HCT116 (cell line): ENCODE results near the gene HMHB1. TPM values are rescaled to one million over a fixed set of nuclear protein-coding genes. Genes with fewer than 3 reads are reported as not detected.

ENCODE experiments used
- ATAC-seq: fragments of 200-7000 bp; cut with Tn5 transposase; 2 replicates; pipeline ENCODE4 v1.9.1; 2020; ENCODE audit warnings: mild to moderate bottlenecking, moderate library complexity
- BruUV-seq: library from RNA; stranded (reverse); fragments of 400-500 nt; replicated peaks from 2 replicates; lab custom pipeline; 2021; lab: Mats Ljungman, UMichigan
- CTCF ChIA-PET: fragments of 300-600 bp; sonication (Branson Sonifier 250); formaldehyde crosslinking; loops from one replicate; lab custom pipeline; 2021; ENCODE audit warnings: antibody characterized with exemption; lab: Charles Lee
- POLR2A ChIA-PET: fragments of 300-600, 350-600 bp; sonication (Branson Sonifier 250); formaldehyde crosslinking; loops from one replicate; lab custom pipeline; 2021; ENCODE audit warnings: antibody characterized with exemption; lab: Charles Lee
- RAD21 ChIA-PET, 2 experiments: fragments of 300-600 bp; sonication (Branson Sonifier 250); formaldehyde crosslinking; loops; one replicate each; lab custom pipeline; 2023; ENCODE audit warnings: low total read pairs in 2 of 2; ENCODE audit not compliant: uncharacterized antibody in 2 of 2, unreplicated experiment in 2 of 2, low non-redundant PET in 1 of 2; lab: Charles Lee
- DNase-seq: peaks from one replicate; pipeline ENCODE4 v3.0.0-alpha.2; 2010; ENCODE audit warnings: low read depth, low spot score
- H2AFZ ChIP-seq: fragments of 200-600 bp; shearing (Covaris generic), sonication (generic); 2 replicates; pipeline ENCODE4 v1.6.1; 2017; ENCODE audit warnings: low read depth, mixed run types, mixed read lengths, antibody characterized with exemption, low read length; ENCODE audit not compliant: poor library complexity, severe bottlenecking
- H3K27ac ChIP-seq: 2 replicates; pipeline ENCODE4 v1.5.1; 2012; ENCODE audit warnings: low read depth, low read length
- H3K27me3 ChIP-seq: fragments of 200-600 bp; sonication (generic); 2 replicates; pipeline ENCODE4 v1.6.1; 2016; ENCODE audit warnings: mixed run types, low read length, mixed read lengths; ENCODE audit not compliant: insufficient read depth
- H3K36me3 ChIP-seq, 2 experiments: fragments of 200-500 bp in 1 of 2; fragments of 200-600 bp in 1 of 2; sonication (Bioruptor generic) in 1 of 2; sonication (generic) in 1 of 2; 2 replicates each; pipeline versions ENCODE4 v1.5.1 to v1.6.1; 2014 to 2016; ENCODE audit warnings: low read length in 2 of 2, inconsistent platforms in 1 of 2, mixed read lengths in 1 of 2, mixed run types in 1 of 2; ENCODE audit not compliant: insufficient read depth in 2 of 2, control insufficient read depth in 1 of 2
- H3K4me1 ChIP-seq, 2 experiments: fragments of 200-600 bp in 1 of 2; sonication (generic) in 1 of 2; 2 replicates each; pipeline versions ENCODE4 v1.5.1 to v1.6.1; 2012 to 2017; ENCODE audit warnings: low read length in 2 of 2, inconsistent platforms in 1 of 2, mild to moderate bottlenecking in 1 of 2, mixed read lengths in 1 of 2, mixed run types in 1 of 2, moderate library complexity in 1 of 2; ENCODE audit not compliant: insufficient read depth in 2 of 2, control insufficient read depth in 1 of 2
- H3K4me2 ChIP-seq: fragments of 200-600 bp; sonication (generic); 2 replicates; pipeline ENCODE4 v1.6.1; 2017; ENCODE audit warnings: mixed run types, low read length, mixed read lengths
- H3K4me3 ChIP-seq, 2 experiments: fragments of 200-600 bp in 1 of 2; sonication (generic) in 1 of 2; replicated peaks in 1 of 2; 2 replicates each; pipeline ENCODE4 v1.5.1; 2011 to 2016; ENCODE audit warnings: low read length in 2 of 2, control low read depth in 1 of 2, low read depth in 1 of 2, mild to moderate bottlenecking in 1 of 2, mixed read lengths in 1 of 2, mixed run types in 1 of 2
- H3K79me2 ChIP-seq: fragments of 200-600 bp; sonication (generic); 2 replicates; pipeline ENCODE4 v1.6.1; 2017; ENCODE audit warnings: mild to moderate bottlenecking, mixed run types, low read length, moderate library complexity, mixed read lengths; ENCODE audit not compliant: insufficient read depth
- H3K9ac ChIP-seq: fragments of 200-600 bp; sonication (generic); 2 replicates; pipeline ENCODE4 v1.6.1; 2016; ENCODE audit warnings: low read length, mixed read lengths
- H3K9me2 ChIP-seq: fragments of 200-600 bp; sonication (generic), shearing (Covaris generic); 2 replicates; pipeline ENCODE4 v1.6.1; 2017; ENCODE audit warnings: mixed run types, mild to moderate bottlenecking, moderate library complexity; ENCODE audit not compliant: insufficient read depth
- H3K9me3 ChIP-seq, 2 experiments: fragments of 200-500 bp in 1 of 2; fragments of 200-600 bp in 1 of 2; sonication (Bioruptor generic) in 1 of 2; sonication (generic) in 1 of 2; 2 replicates each; pipeline ENCODE4 v1.6.1; 2014 to 2017; ENCODE audit warnings: low read length in 2 of 2, mixed read lengths in 2 of 2, inconsistent platforms in 1 of 2, low read depth in 1 of 2, mild to moderate bottlenecking in 1 of 2, mixed run types in 1 of 2, moderate library complexity in 1 of 2; ENCODE audit not compliant: control insufficient read depth in 1 of 2, insufficient read depth in 1 of 2
- H4K20me1 ChIP-seq: fragments of 200-600 bp; sonication (generic), shearing (Covaris generic); 2 replicates; pipeline ENCODE4 v1.6.1; 2017; ENCODE audit warnings: mixed run types, mild to moderate bottlenecking, moderate library complexity; ENCODE audit not compliant: insufficient read depth
- ATF3 ChIP-seq: IDR thresholded peaks from 2 replicates; pipeline ENCODE4 v1.6.1; 2012
- CBX3 ChIP-seq: IDR thresholded peaks from 2 replicates; pipeline ENCODE4 v1.6.1; 2012; ENCODE audit warnings: low read depth
- CEBPB ChIP-seq: IDR thresholded peaks from 2 replicates; pipeline ENCODE4 v1.6.1; 2012; ENCODE audit warnings: low read depth
- ELF1 ChIP-seq: IDR thresholded peaks from 2 replicates; pipeline ENCODE4 v1.6.1; 2012; ENCODE audit warnings: low read depth, borderline replicate concordance
- EZH2 ChIP-seq: fragments of 200-600 bp; sonication (generic); IDR thresholded peaks from 2 replicates; pipeline ENCODE4 v1.6.1; 2017; ENCODE audit warnings: antibody characterized with exemption, mixed run types
- EZH2phosphoT487 ChIP-seq: fragments of 200-600 bp; IDR thresholded peaks from 2 replicates; pipeline ENCODE4 v1.6.1; 2018; ENCODE audit warnings: antibody characterized with exemption, borderline replicate concordance
- FOSL1 ChIP-seq: IDR thresholded peaks from 2 replicates; pipeline ENCODE4 v1.6.1; 2012; ENCODE audit warnings: low read depth
- JUND ChIP-seq: IDR thresholded peaks from 2 replicates; pipeline ENCODE4 v1.6.1; 2012
- MAX ChIP-seq: IDR thresholded peaks from 2 replicates; pipeline ENCODE4 v1.6.1; 2012
- POLR2A ChIP-seq: IDR thresholded peaks from 2 replicates; pipeline ENCODE4 v1.7.0; 2011; ENCODE audit warnings: borderline replicate concordance; ENCODE audit not compliant: insufficient read depth, insufficient read length; ENCODE audit errors: extremely low read depth
- POLR2AphosphoS5 ChIP-seq: IDR thresholded peaks from 2 replicates; pipeline ENCODE4 v1.6.1; 2011; ENCODE audit warnings: mild to moderate bottlenecking, low read depth, low read length, moderate library complexity
- RAD21 ChIP-seq: IDR thresholded peaks from 2 replicates; pipeline ENCODE4 v1.6.1; 2012; ENCODE audit warnings: low read depth, mild to moderate bottlenecking
- REST ChIP-seq: IDR thresholded peaks from 2 replicates; pipeline ENCODE4 v1.6.1; 2012; ENCODE audit warnings: low read depth
- SIN3A ChIP-seq: IDR thresholded peaks from 2 replicates; pipeline ENCODE4 v1.6.1; 2012; ENCODE audit warnings: low read depth
- YY1 ChIP-seq: IDR thresholded peaks from 2 replicates; pipeline ENCODE4 v1.6.1; 2011; ENCODE audit warnings: low read length, low read depth, moderate library complexity, mild to moderate bottlenecking; ENCODE audit not compliant: insufficient replicate concordance; ENCODE audit errors: extremely low read depth
- ZBTB33 ChIP-seq: IDR thresholded peaks from 2 replicates; pipeline ENCODE4 v1.6.1; 2011; ENCODE audit warnings: mild to moderate bottlenecking, low read length, moderate library complexity; ENCODE audit not compliant: insufficient replicate concordance; ENCODE audit errors: extremely low read depth
- ZFX ChIP-seq: fragments of 450-650 bp; IDR thresholded peaks from 2 replicates; pipeline ENCODE4 v1.6.1; 2017
- ZNF274 ChIP-seq: fragments of 200-500 bp; sonication (Bioruptor generic); IDR thresholded peaks from 2 replicates; pipeline ENCODE4 v1.6.1; 2014; ENCODE audit warnings: mild to moderate bottlenecking, low read depth, low read length, inconsistent platforms
- intact Hi-C: fragments of 100-400 bp; cut with micrococcal nuclease; formaldehyde crosslinking; loops from 2 replicates; pipeline ENCODE4 v1.10.0; 2022
- total RNA-seq: library from RNA; stranded (reverse); gene quantifications from one replicate; pipeline ENCODE4 v1.2.1, GENCODE V29; 2021; ENCODE audit not compliant: unreplicated experiment

Gene HMHB1
- total RNA-seq, 1 experiment from 2014 or later, result not detected

- DNase-seq (no peak), ATAC-seq (no peak)
- Histone ChIP-seq H3K4me3 (no peak overlapping the region), H3K79me2 (no peaks in the 10 kb centered on the region), H3K9ac (no peak overlapping the region), H3K36me3 (no peaks in the 10 kb centered on the region), H3K27me3 (no peaks in the 10 kb centered on the region), H4K20me1 (no peaks in the 10 kb centered on the region), H3K27ac (no peak overlapping the region), H3K9me2 (no peaks in the 10 kb centered on the region), H3K4me2 (no peak overlapping the region), H3K4me1 (no peaks in the 10 kb centered on the region), H3K9me3 (no peaks in the 10 kb centered on the region), H2AFZ (no peak overlapping the region)
- ChIA-PET CTCF (no interaction called here), POLR2A (no interaction called here), RAD21 (no interaction called here)
- intact Hi-C loops, result no loop called here
- TF ChIP-seq JUND (no peak), SIN3A (no peak), CEBPB (no peak), ZFX (no peak), EZH2 (no peak), POLR2A (no peak), REST (no peak), ZNF274 (no peak), YY1 (no peak), ZBTB33 (no peak), RAD21 (no peak), MAX (no peak), EZH2phosphoT487 (no peak), ATF3 (no peak), ELF1 (no peak), POLR2AphosphoS5 (no peak), CBX3 (no peak), FOSL1 (no peak)
- no TSS peak for BruUV-seq
Measured at GRCh38 chr5:143790457-143791112, 21.4 kb upstream of the HMHB1 start.
